B cell (primary cell): Measurements from ENCODE around the gene PARD3. TPM values are rescaled to one million over a fixed set of nuclear protein-coding genes. Genes with fewer than 3 reads are reported as not detected.

Experiments used
- ATAC-seq: fragments of 200-7000 bp; cut with Tn5 transposase; one replicate; pipeline ENCODE4 v1.10.0; 2021; ENCODE audit warnings: low read depth, mild to moderate bottlenecking, moderate number of reproducible peaks, moderate library complexity
- CTCF ChIA-PET: fragments of 350-600 bp; sonication (Branson Sonifier 250); formaldehyde crosslinking; loops from one replicate; lab custom pipeline; 2021; ENCODE audit warnings: antibody characterized with exemption, inconsistent platforms; lab: Charles Lee
- POLR2A ChIA-PET: fragments of 350-600 bp; sonication (Branson Sonifier 250); formaldehyde crosslinking; loops from one replicate; lab custom pipeline; 2021; ENCODE audit warnings: antibody characterized with exemption; lab: Charles Lee
- DNase-seq: peaks from one replicate; pipeline ENCODE4 v3.0.0; 2013
- H2AFZ ChIP-seq: 2 replicates; pipeline ENCODE4 v1.6.1; 2012; ENCODE audit warnings: mild to moderate bottlenecking, low read depth, low read length; ENCODE audit not compliant: insufficient read depth, poor library complexity, severe bottlenecking
- H3K27ac ChIP-seq, 2 donors: 1 replicate in 1 of 2; 2 replicates in 1 of 2; pipeline ENCODE4 v1.5.1; 2012 to 2013; ENCODE audit warnings: low read length in 2 of 2, mild to moderate bottlenecking in 2 of 2, moderate library complexity in 1 of 2
- H3K27me3 ChIP-seq, 4 experiments: fragments of 200-600 bp in 1 of 4; sonication (generic) in 1 of 4; replicated peaks in 1 of 4; 1 replicate in 2 of 4; 2 replicates in 2 of 4; pipeline versions ENCODE4 v1.6.1 to v1.7.0; 2013 to 2016; ENCODE audit warnings: low read length in 3 of 4, mild to moderate bottlenecking in 2 of 4, mixed read lengths in 1 of 4, moderate library complexity in 1 of 4; ENCODE audit not compliant: insufficient read depth in 4 of 4, control insufficient read depth in 3 of 4; ENCODE audit errors: control extremely low read depth in 1 of 4
- H3K36me3 ChIP-seq, 2 experiments: replicated peaks in 1 of 2; 1 replicate in 1 of 2; 2 replicates in 1 of 2; pipeline versions ENCODE4 v1.6.1 to v1.7.1; 2013; ENCODE audit warnings: low read length in 1 of 2; ENCODE audit not compliant: insufficient read depth in 2 of 2, control insufficient read depth in 1 of 2; ENCODE audit errors: control extremely low read depth in 1 of 2, extremely low read depth in 1 of 2
- H3K4me1 ChIP-seq, 2 donors: fragments of 200-600 bp in 1 of 2; sonication (generic) in 1 of 2; 1 replicate in 1 of 2; 2 replicates in 1 of 2; pipeline versions ENCODE4 v1.5.1 to v1.6.1; 2013 to 2017; ENCODE audit warnings: low read length in 2 of 2; ENCODE audit not compliant: control insufficient read depth in 2 of 2, insufficient read depth in 2 of 2
- H3K4me2 ChIP-seq: replicated peaks from 2 replicates; pipeline ENCODE3; 2012; ENCODE audit warnings: mild to moderate bottlenecking, low read depth, low read length; ENCODE audit not compliant: poor library complexity, severe bottlenecking
- H3K4me3 ChIP-seq, 5 experiments: fragments of 200-600 bp in 1 of 5; sonication (generic) in 1 of 5; 1 replicate in 3 of 5; 2 replicates in 2 of 5; pipeline versions ENCODE4 v1.5.1 to v1.7.0; 2011 to 2016; ENCODE audit warnings: low read length in 4 of 5, mild to moderate bottlenecking in 4 of 5, low read depth in 2 of 5, control low read depth in 1 of 5, moderate library complexity in 1 of 5; ENCODE audit not compliant: insufficient read depth in 1 of 5; ENCODE audit errors: control extremely low read depth in 1 of 5, extremely low read depth in 1 of 5
- H3K79me2 ChIP-seq: fragments of 200-600 bp; sonication (generic); one replicate; pipeline ENCODE4 v1.6.0; 2016; ENCODE audit warnings: low read length; ENCODE audit not compliant: control insufficient read depth, insufficient read depth
- H3K9ac ChIP-seq: fragments of 200-600 bp; sonication (generic); 2 replicates; pipeline ENCODE4 v1.6.1; 2017; ENCODE audit warnings: mild to moderate bottlenecking, low read length, moderate library complexity
- H3K9me3 ChIP-seq, 3 donors: one replicate each; pipeline versions ENCODE4 v1.6.1 to v1.7.1; 2013; ENCODE audit warnings: low read length in 2 of 3; ENCODE audit not compliant: control insufficient read depth in 2 of 3, insufficient read depth in 1 of 3; ENCODE audit errors: control extremely low read depth in 1 of 3
- H4K20me1 ChIP-seq: 2 replicates; pipeline ENCODE4 v1.6.0; 2012; ENCODE audit warnings: mild to moderate bottlenecking, low read length; ENCODE audit not compliant: insufficient read depth, control insufficient read depth, poor library complexity, severe bottlenecking
- H3K27ac Mint-ChIP-seq: one replicate; pipeline ENCODE4 v1.8.0; 2021; ENCODE audit warnings: mixed read lengths
- H3K27me3 Mint-ChIP-seq: one replicate; pipeline ENCODE4 v1.8.0; 2021; ENCODE audit warnings: mixed read lengths
- H3K4me1 Mint-ChIP-seq: one replicate; pipeline ENCODE4 v1.8.0; 2021; ENCODE audit warnings: mixed read lengths
- H3K4me3 Mint-ChIP-seq: one replicate; pipeline ENCODE4 v1.8.0; 2021; ENCODE audit warnings: mixed read lengths
- H3K9me3 Mint-ChIP-seq: one replicate; pipeline ENCODE4 v1.8.0; 2022; ENCODE audit warnings: mixed read lengths; ENCODE audit not compliant: insufficient read depth
- EZH2 ChIP-seq: IDR thresholded peaks from 2 replicates; pipeline ENCODE4 v1.6.1; 2012; ENCODE audit warnings: borderline replicate concordance, low read depth, mild to moderate bottlenecking, moderate library complexity, low read length; ENCODE audit not compliant: insufficient read depth, poor library complexity, severe bottlenecking
- WGBS: methylation state at CpG from one replicate; pipeline ENCODE4 v1.1.5; 2013; ENCODE audit warnings: missing lambda C conversion rate; ENCODE audit not compliant: insufficient coverage; 5-methylcytosine and 5-hydroxymethylcytosine counted together
- intact Hi-C: fragments of 100-400 bp; cut with micrococcal nuclease; formaldehyde crosslinking; loops from one replicate; pipeline ENCODE4 v1.10.0; 2022
- polyA plus RNA-seq: library from polyadenylated mRNA; depleted of rRNA; stranded (reverse); fragments of >200 nt; gene quantifications from 2 replicates; pipeline ENCODE4 v1.2.3, GENCODE V29; 2012
- total RNA-seq, 2 donors: library from RNA; stranded (reverse); fragments of 120-200 nt in 1 of 2; gene quantifications; 1 replicate in 1 of 2; 2 replicates in 1 of 2; pipeline versions ENCODE4 v1.2.3 to v1.2.4, GENCODE V29; 2013 to 2022
- TF ChIP-seq, protein P1 (sequence below): fragments of 200-600 bp; IDR thresholded peaks from one replicate; pipeline ENCODE4 v1.8.0; 2022; ENCODE audit warnings: antibody characterized with exemption, mild to moderate bottlenecking

Gene PARD3
- total and polyA plus RNA-seq, 2 donors (not counting 1 experiment from before 2014, with no cell fraction given) = not detected

DNA sequence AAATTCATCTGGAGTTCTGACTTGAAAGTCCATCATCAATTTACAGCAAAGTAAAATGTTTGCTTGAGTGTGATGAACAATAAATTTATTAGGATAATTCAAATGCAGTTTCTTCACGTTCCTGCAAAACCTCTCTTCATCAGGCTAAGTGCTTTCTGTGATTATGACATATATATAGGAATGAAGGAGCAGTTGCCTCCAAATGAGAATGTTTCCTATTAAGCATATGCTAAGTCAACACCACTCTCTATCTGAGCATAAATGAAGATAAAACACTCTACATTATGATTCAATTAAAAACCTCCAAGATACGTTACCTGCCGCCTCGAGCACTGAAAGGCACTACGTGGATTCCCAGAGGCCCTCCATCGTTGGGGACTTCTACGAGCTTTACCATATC, 416.1 kb downstream of the PARD3 start:
- CTCF ChIA-PET = no interaction called here
- H3K4me3 Mint-ChIP-seq = no peak overlapping the region
- ATAC-seq = no peak
- Histone ChIP-seq H3K9me3 (peaks cover 0 to 2% (median 0%) of the 10 kb centered on the region in 3 donors), H3K27ac (no peak overlapping the region), H3K4me3 (no peak overlapping the region), H3K4me1 (no peaks in the 10 kb centered on the region), H3K79me2 (no peaks in the 10 kb centered on the region), H4K20me1 (no peaks in the 10 kb centered on the region), H3K9ac (no peak overlapping the region), H2AFZ (no peak overlapping the region), H3K36me3 (no peaks in the 10 kb centered on the region), H3K27me3 (no peaks in the 10 kb centered on the region), H3K4me2 (no peak overlapping the region)
- POLR2A ChIA-PET = no interaction called here
- intact Hi-C loops = no loop called here
- TF ChIP-seq EZH2 = no peak
- TF ChIP-seq, protein P1, sequence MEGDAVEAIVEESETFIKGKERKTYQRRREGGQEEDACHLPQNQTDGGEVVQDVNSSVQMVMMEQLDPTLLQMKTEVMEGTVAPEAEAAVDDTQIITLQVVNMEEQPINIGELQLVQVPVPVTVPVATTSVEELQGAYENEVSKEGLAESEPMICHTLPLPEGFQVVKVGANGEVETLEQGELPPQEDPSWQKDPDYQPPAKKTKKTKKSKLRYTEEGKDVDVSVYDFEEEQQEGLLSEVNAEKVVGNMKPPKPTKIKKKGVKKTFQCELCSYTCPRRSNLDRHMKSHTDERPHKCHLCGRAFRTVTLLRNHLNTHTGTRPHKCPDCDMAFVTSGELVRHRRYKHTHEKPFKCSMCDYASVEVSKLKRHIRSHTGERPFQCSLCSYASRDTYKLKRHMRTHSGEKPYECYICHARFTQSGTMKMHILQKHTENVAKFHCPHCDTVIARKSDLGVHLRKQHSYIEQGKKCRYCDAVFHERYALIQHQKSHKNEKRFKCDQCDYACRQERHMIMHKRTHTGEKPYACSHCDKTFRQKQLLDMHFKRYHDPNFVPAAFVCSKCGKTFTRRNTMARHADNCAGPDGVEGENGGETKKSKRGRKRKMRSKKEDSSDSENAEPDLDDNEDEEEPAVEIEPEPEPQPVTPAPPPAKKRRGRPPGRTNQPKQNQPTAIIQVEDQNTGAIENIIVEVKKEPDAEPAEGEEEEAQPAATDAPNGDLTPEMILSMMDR = no peak
- H3K9me3 Mint-ChIP-seq = no peaks in the 10 kb centered on the region
- H3K27ac Mint-ChIP-seq = no peak overlapping the region
- H3K4me1 Mint-ChIP-seq = no peaks in the 10 kb centered on the region
- 0% methylated on average over 1 of the region's 7 CpGs for WGBS
- DNase-seq = no peak
- no peaks in the 10 kb centered on the region for H3K27me3 Mint-ChIP-seq

DNA sequence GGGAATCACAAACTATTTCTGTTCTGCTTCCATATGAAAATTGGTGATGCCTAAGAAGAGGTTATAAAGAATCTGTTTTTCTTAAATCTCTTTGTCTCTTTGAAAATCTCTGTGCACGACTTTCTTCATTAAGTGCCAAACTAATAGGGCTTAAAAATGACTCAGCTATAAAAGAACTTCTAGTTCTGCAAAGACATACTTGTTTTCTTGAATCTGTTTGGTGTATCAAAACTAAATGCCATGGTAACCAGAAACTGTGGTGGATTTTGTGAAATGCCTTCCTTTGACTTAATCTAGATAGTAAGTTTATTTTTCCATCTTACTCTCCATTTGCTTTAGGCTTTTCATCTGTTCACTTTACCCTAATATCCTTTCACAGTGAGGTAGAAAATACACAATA, 417.8 kb downstream of the PARD3 start:
- H3K4me1 Mint-ChIP-seq = no peaks in the 10 kb centered on the region
- no peak for DNase-seq
- TF ChIP-seq, protein P1 = no peak
- no peak for TF ChIP-seq EZH2
- Histone ChIP-seq H3K79me2 (no peaks in the 10 kb centered on the region), H3K27me3 (no peaks in the 10 kb centered on the region), H4K20me1 (no peaks in the 10 kb centered on the region), H3K27ac (no peak overlapping the region), H3K9ac (no peak overlapping the region), H3K4me2 (no peak overlapping the region), H3K4me1 (no peaks in the 10 kb centered on the region), H3K4me3 (no peak overlapping the region), H3K36me3 (no peaks in the 10 kb centered on the region), H3K9me3 (peaks cover 0 to 2% (median 0%) of the 10 kb centered on the region in 3 donors), H2AFZ (no peak overlapping the region)
- H3K9me3 Mint-ChIP-seq = no peaks in the 10 kb centered on the region
- H3K27me3 Mint-ChIP-seq = no peaks in the 10 kb centered on the region
- POLR2A ChIA-PET = no interaction called here
- ATAC-seq = no peak
- CTCF ChIA-PET = no interaction called here
- intact Hi-C loops = no loop called here
- WGBS = no CpG with 5 or more reads among the region's 1 CpG
- H3K4me3 Mint-ChIP-seq = no peak overlapping the region
- no peak overlapping the region for H3K27ac Mint-ChIP-seq
